PC-9 (cell line): ENCODE data around the gene RANBP3L. TPM values are rescaled to one million over a fixed set of nuclear protein-coding genes. Genes with fewer than 3 reads are reported as not detected.

ENCODE experiments used
- BruUV-seq: library from RNA; stranded (reverse); fragments of 400-500 nt; replicated peaks from 2 replicates; lab custom pipeline; 2021; lab: Mats Ljungman, UMichigan
- CTCF ChIA-PET: fragments of 300-600 bp; sonication (Branson Sonifier 250); formaldehyde crosslinking; loops from one replicate; lab custom pipeline; 2022; ENCODE audit warnings: antibody characterized with exemption; lab: Charles Lee
- POLR2A ChIA-PET: fragments of 300-600 bp; sonication (Branson Sonifier 250); formaldehyde crosslinking; loops from one replicate; lab custom pipeline; 2022; ENCODE audit warnings: antibody characterized with exemption; ENCODE audit not compliant: unreplicated experiment; lab: Charles Lee
- DNase-seq, 2 experiments: peaks; one replicate each; pipeline versions ENCODE4 v3.0.0 to v3.0.0-alpha.2; 2015 to 2022; ENCODE audit warnings: mixed read lengths in 1 of 2
- H2AFZ ChIP-seq: fragments of 200-600 bp; sonication (generic); 2 replicates; pipeline ENCODE4 v1.8.1; 2017; ENCODE audit warnings: antibody characterized with exemption
- H3F3A ChIP-seq: fragments of 200-600 bp; sonication (generic); 2 replicates; pipeline ENCODE4 v1.8.1; 2017; ENCODE audit warnings: antibody characterized with exemption, mild to moderate bottlenecking, low read depth; ENCODE audit not compliant: insufficient read depth
- H3K27ac ChIP-seq: fragments of 200-600 bp; sonication (generic); 2 replicates; pipeline ENCODE4 v1.6.1; 2016; ENCODE audit warnings: mixed run types
- H3K27me3 ChIP-seq: fragments of 200-600 bp; sonication (generic); 2 replicates; pipeline ENCODE4 v1.6.1; 2016; ENCODE audit warnings: low read depth, mixed run types; ENCODE audit not compliant: insufficient read depth
- H3K36me3 ChIP-seq: fragments of 200-600 bp; sonication (generic); 2 replicates; pipeline ENCODE4 v1.6.1; 2016; ENCODE audit warnings: low read depth, mixed run types
- H3K4me1 ChIP-seq: fragments of 200-600 bp; sonication (generic); replicated peaks from 2 replicates; pipeline ENCODE4 v1.6.1; 2016; ENCODE audit warnings: mixed run types; ENCODE audit not compliant: insufficient read depth
- H3K4me2 ChIP-seq: fragments of 200-600 bp; sonication (generic); 2 replicates; pipeline ENCODE4 v1.6.1; 2017; ENCODE audit warnings: mixed run types
- H3K4me3 ChIP-seq: fragments of 200-600 bp; sonication (generic); 2 replicates; pipeline ENCODE4 v1.6.1; 2016; ENCODE audit warnings: mixed run types
- H3K79me2 ChIP-seq: fragments of 200-600 bp; sonication (generic); 2 replicates; pipeline ENCODE4 v1.6.1; 2017; ENCODE audit warnings: low read depth, mixed run types
- H3K9me2 ChIP-seq: fragments of 200-600 bp; sonication (generic); 2 replicates; pipeline ENCODE4 v1.8.1; 2017; ENCODE audit warnings: mild to moderate bottlenecking; ENCODE audit not compliant: insufficient read depth
- H3K9me3 ChIP-seq: fragments of 200-600 bp; sonication (generic); 2 replicates; pipeline ENCODE4 v1.8.1; 2016; ENCODE audit warnings: low read depth; ENCODE audit not compliant: insufficient read depth
- H4K20me1 ChIP-seq: fragments of 200-600 bp; sonication (generic); 2 replicates; pipeline ENCODE4 v1.8.1; 2017; ENCODE audit not compliant: insufficient read depth
- CTCF ChIP-seq: fragments of 200-600 bp; sonication (generic); conservative IDR thresholded peaks from 2 replicates; pipeline ENCODE4 v1.6.1; 2017; ENCODE audit warnings: mixed run types, antibody characterized with exemption, mild to moderate bottlenecking, moderate library complexity
- EZH2 ChIP-seq: fragments of 200-600 bp; sonication (generic); IDR thresholded peaks from 2 replicates; pipeline ENCODE4 v1.8.0; 2017; ENCODE audit warnings: antibody characterized with exemption, low read depth
- intact Hi-C: fragments of 100-400 bp; cut with micrococcal nuclease; formaldehyde crosslinking; loops from one replicate; pipeline ENCODE4 v1.10.0; 2022; ENCODE audit not compliant: unreplicated experiment
- total RNA-seq: library from RNA; stranded (reverse); gene quantifications from 2 replicates; pipeline ENCODE4 v1.2.3, GENCODE V29; 2021

The RANBP3L gene
- total RNA-seq, 1 experiment from 2014 or later: not detected

DNA sequence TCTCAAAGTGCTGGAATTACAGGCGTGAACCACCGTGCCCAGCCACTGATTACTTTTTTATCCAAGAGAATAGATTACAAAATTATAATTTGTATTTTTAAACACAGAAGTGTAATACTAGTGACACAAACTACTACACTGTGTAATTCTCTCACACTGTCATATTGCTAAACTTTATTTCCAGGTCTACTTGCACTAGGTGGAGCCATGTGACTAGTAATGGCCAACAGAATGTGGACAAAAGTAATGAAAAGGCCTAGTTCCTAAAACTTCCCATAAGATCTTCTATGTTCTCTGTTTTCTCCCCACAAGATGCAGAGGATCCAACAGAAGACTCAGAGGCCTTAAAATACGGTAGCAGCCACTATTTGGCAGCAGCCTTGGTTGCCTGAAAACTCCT is 87.3 kb downstream of the RANBP3L start:
- H3F3A ChIP-seq: no peaks in the 10 kb centered on the region
- H3K4me1 ChIP-seq: 0 out of 2 replicates have a peak, but pooled peaks cover 4% of the 10 kb centered on the region
- 0 out of 2 replicates have a peak, but pooled peaks have one; percentile 30 for TF ChIP-seq CTCF
- no peak for TF ChIP-seq EZH2
- no TSS peak for BruUV-seq
- ChIA-PET CTCF (no interaction called here), POLR2A (no interaction called here)
- 0 out of 2 replicates have a peak, but pooled peaks cover 2% of the 10 kb centered on the region for H3K36me3 ChIP-seq
- intact Hi-C loops: loop anchor here (1.0 kb wide), 1 partner anchor 293 kb away; no protein-coding TSS in a partner anchor
- DNase-seq: no peak
- no peak overlapping the region for H3K4me3 ChIP-seq
- H2AFZ ChIP-seq: no peak overlapping the region
- H3K27me3 ChIP-seq: no peaks in the 10 kb centered on the region
- H3K9me2 ChIP-seq: no peaks in the 10 kb centered on the region
- H4K20me1 ChIP-seq: no peaks in the 10 kb centered on the region; the same call in 1 of the 2 replicates
- H3K27ac ChIP-seq: no peak overlapping the region
- H3K9me3 ChIP-seq: no peaks in the 10 kb centered on the region
- H3K4me2 ChIP-seq: no peak overlapping the region
- no peaks in the 10 kb centered on the region for H3K79me2 ChIP-seq

DNA sequence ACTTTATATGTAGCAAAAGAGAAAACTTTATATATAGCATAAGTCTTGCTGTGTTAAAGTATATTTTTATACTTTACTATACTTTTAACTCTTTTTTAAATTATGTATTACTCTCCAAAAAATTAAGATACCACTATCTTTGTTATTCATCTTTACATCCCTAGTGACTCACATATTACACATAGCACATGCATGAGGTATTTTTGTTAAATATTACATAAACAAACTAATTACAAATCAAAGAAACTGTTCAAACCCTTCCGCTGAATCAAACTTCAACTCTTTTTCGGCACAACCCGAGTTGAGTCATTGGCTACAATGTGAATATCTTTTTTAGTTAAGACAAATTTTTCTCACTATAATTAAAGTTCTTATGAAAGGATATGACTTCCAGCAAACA is 92.0 kb downstream of the RANBP3L start:
- Histone ChIP-seq H3K4me3 (no peak overlapping the region), H3K36me3 (no peaks in the 10 kb centered on the region; the same call in 1 of the 2 replicates), H3K79me2 (no peaks in the 10 kb centered on the region), H4K20me1 (no peaks in the 10 kb centered on the region), H3K4me1 (0 out of 2 replicates have a peak, but pooled peaks cover 4% of the 10 kb centered on the region), H3K9me2 (no peaks in the 10 kb centered on the region), H3K4me2 (no peak overlapping the region), H3F3A (no peaks in the 10 kb centered on the region), H3K27ac (no peak overlapping the region; the same call in 1 of the 2 replicates), H2AFZ (no peak overlapping the region), H3K27me3 (no peaks in the 10 kb centered on the region), H3K9me3 (no peaks in the 10 kb centered on the region)
- no TSS peak for BruUV-seq
- no peak for DNase-seq
- CTCF ChIA-PET: no interaction called here
- no peak for TF ChIP-seq CTCF
- TF ChIP-seq EZH2: no peak
- intact Hi-C loops: no loop called here
- POLR2A ChIA-PET: no interaction called here

- H2AFZ ChIP-seq: no peak overlapping the region
- no peak overlapping the region for H3K4me3 ChIP-seq
- no peaks in the 10 kb centered on the region; the same call in 1 of the 2 replicates for H3K36me3 ChIP-seq
- TF ChIP-seq CTCF (no peak), EZH2 (no peak)
- intact Hi-C loops: no loop called here
- H3K27ac ChIP-seq: no peak overlapping the region
- H3K4me1 ChIP-seq: 0 out of 2 replicates have a peak, but pooled peaks cover 4% of the 10 kb centered on the region
- H3K79me2 ChIP-seq: no peaks in the 10 kb centered on the region
- H3K9me3 ChIP-seq: no peaks in the 10 kb centered on the region; the same call in 1 of the 2 replicates
- no peak for DNase-seq
- CTCF ChIA-PET: no interaction called here
- no peaks in the 10 kb centered on the region for H4K20me1 ChIP-seq
- POLR2A ChIA-PET: no interaction called here
- H3K27me3 ChIP-seq: no peaks in the 10 kb centered on the region
- no peak overlapping the region for H3K4me2 ChIP-seq
- BruUV-seq: no TSS peak
- no peaks in the 10 kb centered on the region for H3K9me2 ChIP-seq
- H3F3A ChIP-seq: no peaks in the 10 kb centered on the region; the same call in 1 of the 2 replicates
Measured at GRCh38 chr5:36208786-36209185, 92.9 kb downstream of the RANBP3L start.
